GM23338 (cell line): ENCODE measurements around the gene SDHAF1.

Experiments used
- EZH2 ChIP-seq: fragments of 200-600 bp; sonication (generic); IDR thresholded peaks from one replicate; pipeline ENCODE4 v1.8.0; 2017; ENCODE audit warnings: antibody characterized with exemption, mild to moderate bottlenecking, low read depth; ENCODE audit not compliant: unreplicated experiment
- POLR2AphosphoS5 ChIP-seq: IDR thresholded peaks from 2 replicates; pipeline ENCODE4 v1.6.1; 2016; ENCODE audit warnings: antibody characterized with exemption, low read depth
- STAT1 ChIP-seq: IDR thresholded peaks from one replicate; pipeline ENCODE4 v1.6.1; 2016; ENCODE audit warnings: antibody characterized with exemption; ENCODE audit not compliant: unreplicated experiment
- TF ChIP-seq, protein P1 (sequence below), 2 experiments: fragments of 200-600 bp in 1 of 2; sonication (generic) in 1 of 2; conservative IDR thresholded peaks; 2 replicates each; pipeline versions ENCODE4 v1.5.1 to v1.6.1; 2016 to 2017; ENCODE audit warnings: antibody characterized with exemption in 2 of 2, low read depth in 2 of 2, mild to moderate bottlenecking in 2 of 2, moderate library complexity in 1 of 2

DNA sequence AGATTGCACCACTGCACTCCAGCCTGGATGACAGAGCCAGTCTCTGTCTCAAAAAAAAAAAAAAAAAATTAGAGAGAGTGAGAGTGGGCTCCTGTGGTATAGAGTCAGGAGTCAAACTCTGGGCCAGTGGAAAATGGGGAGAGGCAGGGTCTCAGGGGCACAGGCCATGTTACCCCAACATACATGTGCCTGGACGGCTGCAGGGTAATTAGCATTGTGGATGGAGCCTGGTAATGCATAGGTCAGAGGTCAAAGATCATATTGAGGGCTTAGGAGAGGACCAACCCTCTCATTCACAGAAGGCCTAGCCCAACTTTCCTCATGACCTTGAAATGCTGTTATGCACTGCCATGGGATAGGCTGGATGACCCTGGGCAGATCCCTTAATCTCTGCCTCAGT, 30.6 kb downstream of the SDHAF1 start:
- no peak for TF ChIP-seq POLR2AphosphoS5
- no peak for TF ChIP-seq EZH2
- TF ChIP-seq, protein P1, sequence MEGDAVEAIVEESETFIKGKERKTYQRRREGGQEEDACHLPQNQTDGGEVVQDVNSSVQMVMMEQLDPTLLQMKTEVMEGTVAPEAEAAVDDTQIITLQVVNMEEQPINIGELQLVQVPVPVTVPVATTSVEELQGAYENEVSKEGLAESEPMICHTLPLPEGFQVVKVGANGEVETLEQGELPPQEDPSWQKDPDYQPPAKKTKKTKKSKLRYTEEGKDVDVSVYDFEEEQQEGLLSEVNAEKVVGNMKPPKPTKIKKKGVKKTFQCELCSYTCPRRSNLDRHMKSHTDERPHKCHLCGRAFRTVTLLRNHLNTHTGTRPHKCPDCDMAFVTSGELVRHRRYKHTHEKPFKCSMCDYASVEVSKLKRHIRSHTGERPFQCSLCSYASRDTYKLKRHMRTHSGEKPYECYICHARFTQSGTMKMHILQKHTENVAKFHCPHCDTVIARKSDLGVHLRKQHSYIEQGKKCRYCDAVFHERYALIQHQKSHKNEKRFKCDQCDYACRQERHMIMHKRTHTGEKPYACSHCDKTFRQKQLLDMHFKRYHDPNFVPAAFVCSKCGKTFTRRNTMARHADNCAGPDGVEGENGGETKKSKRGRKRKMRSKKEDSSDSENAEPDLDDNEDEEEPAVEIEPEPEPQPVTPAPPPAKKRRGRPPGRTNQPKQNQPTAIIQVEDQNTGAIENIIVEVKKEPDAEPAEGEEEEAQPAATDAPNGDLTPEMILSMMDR (conservative IDR thresholded peaks at IDR 0.05; ENCODE audit: low read depth in 2 of 2): no peak
- no peak for TF ChIP-seq STAT1
